ENCODE measurements around the gene SHB.

Gene SHB

GRCh38 chr9:38071470-38072134 is 2.6 kb upstream of the SHB start:
- H3K4me1 ChIP-seq (ENCODE audit: control insufficient read depth, insufficient read depth, low read length): peaks cover 11% of the 10 kb centered on the region
- H3K9ac ChIP-seq (ENCODE audit: low read length): no peak overlapping the region
- no peak overlapping the region for H3K27ac ChIP-seq (ENCODE audit: low read depth, low read length)
- no peak overlapping the region for H3K4me3 ChIP-seq (ENCODE audit: low read depth, low read length)
- H3K36me3 ChIP-seq (ENCODE audit: control insufficient read depth, insufficient read depth, low read length): no peaks in the 10 kb centered on the region
- peaks cover 10% of the 10 kb centered on the region; the same call in 1 of the 2 replicates for H3K27me3 ChIP-seq (ENCODE audit: control insufficient read depth, insufficient read depth, low read length)
- no peaks in the 10 kb centered on the region for H3K9me3 ChIP-seq (ENCODE audit: control insufficient read depth, insufficient read depth, low read depth, low read length)

DNA sequence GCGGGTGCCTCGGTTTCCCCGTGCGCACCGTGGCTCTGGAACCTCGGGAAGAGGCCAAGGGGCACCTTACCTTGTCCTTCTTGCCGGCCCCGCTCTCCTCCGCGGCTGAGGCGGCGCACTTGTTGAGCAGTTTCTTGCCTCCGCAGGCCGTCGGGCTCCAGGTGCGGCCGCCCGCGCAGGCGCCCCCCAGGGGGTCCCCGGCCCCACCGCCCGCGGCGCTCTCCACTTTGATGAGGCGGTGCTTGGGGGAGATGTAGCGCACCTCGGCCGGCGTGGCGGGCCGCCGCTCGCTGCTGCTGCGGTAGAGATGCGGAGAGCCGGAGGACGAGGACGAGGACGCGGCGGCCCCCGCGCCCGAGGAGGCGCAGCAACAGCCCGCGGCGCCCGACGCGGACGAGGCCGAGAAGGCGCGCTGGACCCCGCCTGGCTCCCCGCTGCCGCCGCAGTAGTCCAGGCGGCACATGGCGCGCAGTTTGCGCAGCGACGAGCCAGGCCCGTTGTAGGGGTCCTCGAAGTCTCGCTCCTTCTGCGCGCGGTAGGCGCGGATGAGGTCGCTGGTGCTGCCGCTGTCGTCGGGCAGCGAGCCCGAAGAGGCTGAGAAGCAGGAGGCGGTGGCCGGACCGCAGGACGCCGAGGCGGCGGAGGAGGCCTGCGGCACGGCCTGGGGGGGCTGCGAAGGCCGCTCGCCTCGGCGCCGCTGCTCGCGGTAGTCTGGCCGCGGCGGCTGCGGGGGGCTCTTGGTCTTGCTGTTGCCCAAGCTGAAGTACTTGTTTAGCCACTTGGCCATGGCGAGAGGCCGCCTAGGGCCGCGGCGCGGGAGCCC is 957 bp downstream of the SHB start:
- no peaks in the 10 kb centered on the region; the same call in 1 of the 2 replicates for H3K36me3 ChIP-seq (ENCODE audit: control insufficient read depth, insufficient read depth, low read length)
- peak overlapping the region; percentile 84 for H3K4me3 ChIP-seq (ENCODE audit: low read depth, low read length)
- peaks cover 37% of the 10 kb centered on the region for H3K4me1 ChIP-seq (ENCODE audit: control insufficient read depth, insufficient read depth, low read length)
- H3K9ac ChIP-seq (ENCODE audit: low read length): peak overlapping the region; percentile 93
- H3K27me3 ChIP-seq (ENCODE audit: control insufficient read depth, insufficient read depth, low read length): peaks cover 10% of the 10 kb centered on the region; the same call in 1 of the 2 replicates
- peak overlapping the region; percentile 44; the same call in 1 of the 2 replicates for H3K27ac ChIP-seq (ENCODE audit: low read depth, low read length)
- H3K9me3 ChIP-seq (ENCODE audit: control insufficient read depth, insufficient read depth, low read depth, low read length): no peaks in the 10 kb centered on the region

- Histone ChIP-seq H3K36me3 (ENCODE audit: control insufficient read depth, insufficient read depth, low read length) (no peaks in the 10 kb centered on the region; the same call in 1 of the 2 replicates), H3K27ac (ENCODE audit: low read depth, low read length) (peak overlapping the region; percentile 44; the same call in 1 of the 2 replicates), H3K4me3 (ENCODE audit: low read depth, low read length) (peak overlapping the region; percentile 84), H3K4me1 (ENCODE audit: control insufficient read depth, insufficient read depth, low read length) (peaks cover 46% of the 10 kb centered on the region), H3K27me3 (ENCODE audit: control insufficient read depth, insufficient read depth, low read length) (peaks cover 10% of the 10 kb centered on the region; the same call in 1 of the 2 replicates), H3K9me3 (ENCODE audit: control insufficient read depth, insufficient read depth, low read depth, low read length) (no peaks in the 10 kb centered on the region), H3K9ac (ENCODE audit: low read length) (peak overlapping the region; percentile 93)
Observed at GRCh38 chr9:38066914-38067858, 1.8 kb downstream of the SHB start.

- peaks cover 10% of the 10 kb centered on the region; the same call in 1 of the 2 replicates for H3K27me3 ChIP-seq (ENCODE audit: control insufficient read depth, insufficient read depth, low read length)
- H3K9me3 ChIP-seq (ENCODE audit: control insufficient read depth, insufficient read depth, low read depth, low read length): no peaks in the 10 kb centered on the region
- H3K9ac ChIP-seq (ENCODE audit: low read length): peak overlapping the region; percentile 93
- H3K4me3 ChIP-seq (ENCODE audit: low read depth, low read length): peak overlapping the region; percentile 84
- H3K4me1 ChIP-seq (ENCODE audit: control insufficient read depth, insufficient read depth, low read length): peaks cover 54% of the 10 kb centered on the region
- no peaks in the 10 kb centered on the region; the same call in 1 of the 2 replicates for H3K36me3 ChIP-seq (ENCODE audit: control insufficient read depth, insufficient read depth, low read length)
- no peak overlapping the region; the same call in 1 of the 2 replicates for H3K27ac ChIP-seq (ENCODE audit: low read depth, low read length)
Observed at GRCh38 chr9:38066197-38066913, 2.7 kb downstream of the SHB start.

DNA sequence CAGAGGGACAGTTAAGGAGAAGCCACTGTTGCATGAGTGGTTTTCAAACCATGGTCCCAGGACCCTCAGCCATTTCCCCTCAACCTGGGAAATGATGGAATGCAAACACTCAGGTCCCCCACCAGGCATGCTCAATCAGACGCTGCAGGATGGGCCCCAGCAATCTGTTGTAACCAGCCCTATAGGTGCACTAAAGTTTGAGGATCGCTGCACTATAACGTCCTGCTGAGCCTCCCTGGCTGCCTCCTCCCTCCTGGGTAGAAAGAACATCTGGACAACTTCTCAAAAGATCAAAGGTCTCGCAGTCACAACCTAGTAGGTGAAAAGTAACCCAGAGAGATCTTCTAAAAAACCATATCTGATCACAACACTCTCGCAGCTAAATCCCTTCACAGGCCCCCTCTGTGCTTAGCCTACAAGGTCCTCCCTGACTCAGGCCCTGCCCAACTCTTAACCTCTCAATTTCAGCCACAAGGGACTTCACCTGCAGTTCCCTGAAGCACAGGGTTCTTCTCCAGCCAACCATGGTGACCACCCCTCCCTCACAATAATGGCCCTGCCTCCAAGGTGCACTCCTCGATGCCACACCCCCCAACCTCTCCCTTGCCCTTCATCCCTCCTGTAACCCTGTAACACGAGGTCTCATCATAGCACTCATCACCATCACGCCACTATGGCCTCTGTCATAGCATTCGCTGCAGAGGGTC is 3.5 kb downstream of the SHB start:
- Histone ChIP-seq H3K36me3 (ENCODE audit: control insufficient read depth, insufficient read depth, low read length) (peaks cover 1% of the 10 kb centered on the region; the same call in 1 of the 2 replicates), H3K9me3 (ENCODE audit: control insufficient read depth, insufficient read depth, low read depth, low read length) (no peaks in the 10 kb centered on the region), H3K4me1 (ENCODE audit: control insufficient read depth, insufficient read depth, low read length) (peaks cover 55% of the 10 kb centered on the region), H3K27me3 (ENCODE audit: control insufficient read depth, insufficient read depth, low read length) (peaks cover 10% of the 10 kb centered on the region; the same call in 1 of the 2 replicates), H3K9ac (ENCODE audit: low read length) (no peak overlapping the region), H3K4me3 (ENCODE audit: low read depth, low read length) (peak overlapping the region; percentile 84; the same call in 1 of the 2 replicates), H3K27ac (ENCODE audit: low read depth, low read length) (no peak overlapping the region)

- no peak overlapping the region for H3K27ac ChIP-seq (ENCODE audit: low read depth, low read length)
- H3K9ac ChIP-seq (ENCODE audit: low read length): no peak overlapping the region
- H3K4me1 ChIP-seq (ENCODE audit: control insufficient read depth, insufficient read depth, low read length): peaks cover 55% of the 10 kb centered on the region
- H3K27me3 ChIP-seq (ENCODE audit: control insufficient read depth, insufficient read depth, low read length): peaks cover 10% of the 10 kb centered on the region; the same call in 1 of the 2 replicates
- H3K9me3 ChIP-seq (ENCODE audit: control insufficient read depth, insufficient read depth, low read depth, low read length): no peaks in the 10 kb centered on the region
- H3K4me3 ChIP-seq (ENCODE audit: low read depth, low read length): no peak overlapping the region; the same call in 1 of the 2 replicates
- peaks cover 4% of the 10 kb centered on the region; the same call in 1 of the 2 replicates for H3K36me3 ChIP-seq (ENCODE audit: control insufficient read depth, insufficient read depth, low read length)
Observed at GRCh38 chr9:38064842-38065368, 4.1 kb downstream of the SHB start.

DNA sequence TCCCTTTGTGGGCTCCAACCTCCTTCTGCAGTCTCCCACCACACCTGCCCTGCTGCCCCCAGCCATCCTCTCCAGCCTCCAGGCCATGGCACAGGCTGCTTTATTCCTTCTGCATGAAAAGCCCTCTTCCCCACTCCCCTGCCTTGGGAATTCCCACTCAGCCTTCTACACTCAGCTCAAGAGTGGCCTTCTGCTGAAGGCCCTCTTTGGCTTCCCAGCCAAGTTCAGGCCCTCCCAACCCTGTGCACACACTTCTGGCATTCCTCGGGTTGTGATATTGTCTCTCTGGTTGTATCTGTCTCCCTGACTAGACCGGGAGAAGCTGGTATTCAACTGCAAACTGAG is 5.7 kb downstream of the SHB start:
- Histone ChIP-seq H3K36me3 (ENCODE audit: control insufficient read depth, insufficient read depth, low read length) (peaks cover 10% of the 10 kb centered on the region; the same call in 1 of the 2 replicates), H3K9ac (ENCODE audit: low read length) (no peak overlapping the region), H3K27me3 (ENCODE audit: control insufficient read depth, insufficient read depth, low read length) (peaks cover 10% of the 10 kb centered on the region; the same call in 1 of the 2 replicates), H3K27ac (ENCODE audit: low read depth, low read length) (no peak overlapping the region), H3K4me3 (ENCODE audit: low read depth, low read length) (no peak overlapping the region), H3K9me3 (ENCODE audit: control insufficient read depth, insufficient read depth, low read depth, low read length) (no peaks in the 10 kb centered on the region), H3K4me1 (ENCODE audit: control insufficient read depth, insufficient read depth, low read length) (peaks cover 69% of the 10 kb centered on the region)

DNA sequence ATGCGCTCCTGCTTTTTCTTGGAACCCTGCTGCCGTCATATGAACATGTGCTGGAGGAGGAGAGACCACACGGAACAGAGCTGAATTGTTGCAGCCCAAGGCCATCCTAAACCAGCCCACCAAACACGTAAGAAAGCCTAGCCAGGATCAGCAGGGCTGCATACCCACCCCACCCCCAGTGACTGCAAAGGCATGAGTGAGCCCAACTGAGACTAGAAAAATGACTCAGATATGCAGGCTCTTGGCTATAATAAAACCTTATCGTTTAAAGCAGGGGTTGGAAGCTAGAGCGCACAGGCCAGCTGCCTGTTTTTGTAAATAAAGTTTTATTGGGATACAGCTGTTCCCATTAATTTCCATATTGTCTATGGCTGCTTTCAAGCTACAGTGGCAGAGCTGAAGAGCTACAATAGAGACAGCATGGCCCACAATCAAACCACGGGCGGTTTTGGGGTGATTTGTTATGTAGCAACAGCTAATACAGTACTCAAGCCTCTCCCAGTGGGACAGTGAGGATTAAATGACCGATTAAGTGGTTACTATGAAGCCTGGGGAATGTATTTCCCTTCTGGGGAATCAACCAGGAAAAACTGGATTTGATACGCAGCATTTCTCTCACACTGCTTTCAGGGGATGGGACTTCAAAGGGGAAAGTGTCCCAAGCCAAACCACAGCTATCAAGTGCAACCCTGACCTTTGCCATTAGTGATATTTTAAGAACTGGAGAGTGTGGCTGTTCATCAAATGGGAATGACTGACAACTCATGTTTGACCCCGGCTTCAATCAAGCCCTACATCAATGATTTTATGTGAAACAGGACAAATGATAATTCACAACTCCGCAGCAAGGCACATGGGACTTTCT is 6.3 kb downstream of the SHB start:
- H3K9me3 ChIP-seq (ENCODE audit: control insufficient read depth, insufficient read depth, low read depth, low read length): no peaks in the 10 kb centered on the region
- H3K4me3 ChIP-seq (ENCODE audit: low read depth, low read length): no peak overlapping the region
- H3K4me1 ChIP-seq (ENCODE audit: control insufficient read depth, insufficient read depth, low read length): peaks cover 75% of the 10 kb centered on the region
- H3K36me3 ChIP-seq (ENCODE audit: control insufficient read depth, insufficient read depth, low read length): peaks cover 10% of the 10 kb centered on the region; the same call in 1 of the 2 replicates
- H3K9ac ChIP-seq (ENCODE audit: low read length): no peak overlapping the region
- H3K27ac ChIP-seq (ENCODE audit: low read depth, low read length): no peak overlapping the region
- H3K27me3 ChIP-seq (ENCODE audit: control insufficient read depth, insufficient read depth, low read length): peaks cover 5% of the 10 kb centered on the region; the same call in 1 of the 2 replicates

GRCh38 chr9:38062106-38062497 is 6.9 kb downstream of the SHB start:
- Histone ChIP-seq H3K9me3 (ENCODE audit: control insufficient read depth, insufficient read depth, low read depth, low read length) (no peaks in the 10 kb centered on the region), H3K27me3 (ENCODE audit: control insufficient read depth, insufficient read depth, low read length) (no peaks in the 10 kb centered on the region), H3K36me3 (ENCODE audit: control insufficient read depth, insufficient read depth, low read length) (peaks cover 10% of the 10 kb centered on the region; the same call in 1 of the 2 replicates), H3K27ac (ENCODE audit: low read depth, low read length) (no peak overlapping the region), H3K4me1 (ENCODE audit: control insufficient read depth, insufficient read depth, low read length) (peaks cover 77% of the 10 kb centered on the region), H3K9ac (ENCODE audit: low read length) (no peak overlapping the region), H3K4me3 (ENCODE audit: low read depth, low read length) (no peak overlapping the region)
